SK-N-SH (cell line): ENCODE results near the gene TRIM65. TPM values are rescaled to one million over a fixed set of nuclear protein-coding genes. Genes with fewer than 3 reads are reported as not detected.
A peak's percentile ranks its signal among the peaks of the same experiment; 100 is the strongest.

ENCODE experiments used
- CTCF ChIA-PET: fragments of 300-600, 350-600 bp; formaldehyde crosslinking; extraction: SDS; loops from one replicate; lab custom pipeline; 2021; lab: Yijun Ruan, JAX
- POLR2A ChIA-PET: fragments of 350-600 bp; sonication (Branson Sonifier 250); formaldehyde crosslinking; extraction: SDS; loops from one replicate; lab custom pipeline; 2020; ENCODE audit warnings: antibody characterized with exemption, inconsistent platforms; lab: Yijun Ruan, JAX
- DNase-seq: peaks from one replicate; pipeline ENCODE4 v3.0.0; 2012
- H2AFZ ChIP-seq: fragments of 200-600 bp; sonication (generic); 2 replicates; pipeline ENCODE4 v1.8.1; 2016; ENCODE audit warnings: antibody characterized with exemption, mild to moderate bottlenecking, low read depth
- H3F3A ChIP-seq: fragments of 200-600 bp; sonication (generic); replicated peaks from 2 replicates; pipeline ENCODE3; 2016; ENCODE audit warnings: antibody characterized with exemption, mild to moderate bottlenecking; ENCODE audit not compliant: insufficient read depth
- H3K27ac ChIP-seq, 2 experiments: fragments of 200-500 bp in 1 of 2; fragments of 200-600 bp in 1 of 2; sonication (Bioruptor generic) in 1 of 2; sonication (generic), shearing (Covaris generic) in 1 of 2; 2 replicates each; pipeline versions ENCODE4 v1.5.1 to v1.6.1; 2014 to 2016; ENCODE audit warnings: low read depth in 2 of 2, inconsistent platforms in 1 of 2, low read length in 1 of 2, mild to moderate bottlenecking in 1 of 2, mixed read lengths in 1 of 2
- H3K27me3 ChIP-seq: fragments of 200-600 bp; sonication (generic), shearing (Covaris generic); 2 replicates; pipeline ENCODE4 v1.6.1; 2016; ENCODE audit warnings: mixed run types; ENCODE audit not compliant: insufficient read depth
- H3K36me3 ChIP-seq, 2 experiments: fragments of 200-500 bp in 1 of 2; fragments of 200-600 bp in 1 of 2; sonication (Bioruptor generic) in 1 of 2; sonication (generic) in 1 of 2; replicated peaks in 1 of 2; 2 replicates each; pipeline versions ENCODE3 to v1.5.1; 2014 to 2016; ENCODE audit warnings: low read length in 1 of 2, mild to moderate bottlenecking in 1 of 2; ENCODE audit not compliant: insufficient read depth in 2 of 2, control insufficient read depth in 1 of 2
- H3K4me1 ChIP-seq, 2 experiments: fragments of 200-500 bp in 1 of 2; fragments of 200-600 bp in 1 of 2; sonication (Bioruptor generic) in 1 of 2; sonication (generic), shearing (Covaris generic) in 1 of 2; 2 replicates each; pipeline versions ENCODE4 v1.5.1 to v1.6.1; 2014 to 2016; ENCODE audit warnings: low read depth in 1 of 2, low read length in 1 of 2, mixed run types in 1 of 2; ENCODE audit not compliant: insufficient read depth in 2 of 2, control insufficient read depth in 1 of 2
- H3K4me2 ChIP-seq: fragments of 200-600 bp; sonication (generic), shearing (Covaris generic); 2 replicates; pipeline ENCODE4 v1.6.1; 2017; ENCODE audit warnings: mixed run types
- H3K4me3 ChIP-seq, 2 experiments: fragments of 200-500 bp in 1 of 2; fragments of 200-600 bp in 1 of 2; sonication (Bioruptor generic) in 1 of 2; sonication (generic), shearing (Covaris generic) in 1 of 2; 2 replicates each; pipeline versions ENCODE4 v1.5.1 to v1.8.1; 2014 to 2016; ENCODE audit warnings: low read depth in 2 of 2, inconsistent platforms in 1 of 2, low read length in 1 of 2, mild to moderate bottlenecking in 1 of 2, mixed read lengths in 1 of 2, moderate library complexity in 1 of 2
- H3K79me2 ChIP-seq: fragments of 200-600 bp; sonication (generic); 2 replicates; pipeline ENCODE4 v1.8.1; 2017; ENCODE audit warnings: mild to moderate bottlenecking; ENCODE audit not compliant: insufficient read depth
- H3K9ac ChIP-seq: fragments of 200-600 bp; sonication (generic); 2 replicates; pipeline ENCODE4 v1.6.1; 2017; ENCODE audit warnings: mixed run types
- H3K9me2 ChIP-seq: fragments of 200-600 bp; sonication (generic); 2 replicates; pipeline ENCODE4 v1.6.1; 2017; ENCODE audit warnings: mixed run types
- H3K9me3 ChIP-seq: fragments of 200-600 bp; sonication (generic); 2 replicates; pipeline ENCODE4 v1.6.1; 2017; ENCODE audit warnings: mixed run types, mild to moderate bottlenecking, moderate library complexity
- H4K20me1 ChIP-seq: fragments of 200-600 bp; sonication (generic); 2 replicates; pipeline ENCODE4 v1.6.1; 2017; ENCODE audit warnings: mild to moderate bottlenecking, mixed run types; ENCODE audit not compliant: insufficient read depth
- CHD2 ChIP-seq: fragments of 150-350 bp; IDR thresholded peaks from 2 replicates; pipeline ENCODE4 v1.6.1; 2018; ENCODE audit warnings: low read length; ENCODE audit not compliant: partially characterized antibody
- ELF1 ChIP-seq: IDR thresholded peaks from 2 replicates; pipeline ENCODE4 v1.4.0; 2012
- EZH2phosphoT487 ChIP-seq: fragments of 200-600 bp; sonication (generic); IDR thresholded peaks from 2 replicates; pipeline ENCODE4 v1.6.1; 2017; ENCODE audit warnings: low read depth, mixed run types, mild to moderate bottlenecking, antibody characterized with exemption, moderate library complexity, borderline replicate concordance
- FOSL2 ChIP-seq: IDR thresholded peaks from 2 replicates; pipeline ENCODE4 v1.4.0; 2012; ENCODE audit warnings: low read depth, mild to moderate bottlenecking, moderate library complexity, borderline replicate concordance
- GATA2 ChIP-seq: sonication (generic); formaldehyde crosslinking; IDR thresholded peaks from 2 replicates; pipeline ENCODE4 v1.5.0; 2020; ENCODE audit warnings: mild to moderate bottlenecking, missing genetic modification reagents
- JUND ChIP-seq: IDR thresholded peaks from 2 replicates; pipeline ENCODE4 v1.4.0; 2012
- MAX ChIP-seq: IDR thresholded peaks from 2 replicates; pipeline ENCODE4 v1.4.0; 2012; ENCODE audit warnings: low read depth
- NRF1 ChIP-seq: IDR thresholded peaks from 2 replicates; pipeline ENCODE4 v1.6.1; 2012; ENCODE audit warnings: low read depth, mild to moderate bottlenecking, low read length
- POLR2AphosphoS5 ChIP-seq: IDR thresholded peaks from 2 replicates; pipeline ENCODE4 v1.6.1; 2012; ENCODE audit warnings: low read depth, low read length
- RAD21 ChIP-seq: IDR thresholded peaks from 2 replicates; pipeline ENCODE4 v1.6.1; 2012; ENCODE audit warnings: mild to moderate bottlenecking, low read length
- SIN3A ChIP-seq: IDR thresholded peaks from 2 replicates; pipeline ENCODE4 v1.6.1; 2012; ENCODE audit warnings: low read depth, mild to moderate bottlenecking, low read length, moderate library complexity, borderline replicate concordance
- SMC3 ChIP-seq: IDR thresholded peaks from 2 replicates; pipeline ENCODE4 v1.6.1; 2012; ENCODE audit warnings: low read depth, low read length, improper control_type of control experiment
- TAF1 ChIP-seq: IDR thresholded peaks from 2 replicates; pipeline ENCODE4 v1.6.1; 2012; ENCODE audit warnings: low read depth, mild to moderate bottlenecking, low read length, moderate library complexity, borderline replicate concordance
- TCF12 ChIP-seq: IDR thresholded peaks from 2 replicates; pipeline ENCODE4 v1.4.0; 2012
- USF2 ChIP-seq: fragments of 150-350 bp; IDR thresholded peaks from 2 replicates; pipeline ENCODE4 v1.6.1; 2017; ENCODE audit warnings: antibody characterized with exemption, low read length, low read depth, borderline replicate concordance
- YY1 ChIP-seq: IDR thresholded peaks from 2 replicates; pipeline ENCODE4 v1.4.0; 2012; ENCODE audit warnings: low read depth, mild to moderate bottlenecking
- WGBS: methylation state at CpG from one replicate; pipeline ENCODE4 v1.1.6; 2017; ENCODE audit warnings: low lambda C conversion rate; 5-methylcytosine and 5-hydroxymethylcytosine counted together
- polyA plus RNA-seq, 3 experiments: library from polyadenylated mRNA; depleted of rRNA; stranded (reverse); fragments of >200 nt; gene quantifications; 2 replicates each; pipeline ENCODE4 v1.2.3, GENCODE V29; 2012
- TF ChIP-seq, protein P1 (sequence below): fragments of 200-600 bp; sonication (generic); IDR thresholded peaks from 2 replicates; pipeline ENCODE4 v1.6.1; 2017; ENCODE audit warnings: antibody characterized with exemption, mild to moderate bottlenecking, moderate library complexity

TRIM65 gene
- polyA plus RNA-seq, 1 of the 3 experiments (the other 2 are of a cell fraction): 13.1 TPM

DNA sequence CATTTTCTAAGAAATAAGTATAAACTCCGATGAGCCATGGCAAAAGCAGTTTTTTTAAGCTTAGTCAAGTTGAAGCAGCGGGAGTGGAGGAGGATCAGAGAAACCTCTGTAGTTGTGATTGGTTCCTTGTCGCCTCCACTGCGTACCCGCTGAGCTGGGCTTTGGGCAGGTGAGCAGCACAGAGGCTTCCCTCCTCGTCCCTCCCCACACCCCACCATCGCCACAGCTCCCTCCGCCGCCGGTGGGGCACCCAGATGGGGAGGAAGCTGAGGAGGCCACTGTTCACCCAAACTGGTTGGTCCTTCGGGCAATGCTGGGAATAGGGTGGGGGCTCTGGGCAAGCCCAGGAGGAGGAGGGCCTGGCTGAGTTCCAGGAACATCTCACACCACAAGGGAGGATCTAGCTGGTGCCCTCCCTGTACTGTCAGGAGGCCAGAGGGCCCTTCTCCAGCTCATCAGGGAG, 13.1 kb upstream of the TRIM65 start:
- Histone ChIP-seq H3K79me2 (peaks cover 4% of the 10 kb centered on the region; the same call in 1 of the 2 replicates), H3K27ac (0 out of 4 replicates have a peak overlapping the region, but pooled peaks of 1 of the 2 experiments have one; percentile 5), H4K20me1 (no peaks in the 10 kb centered on the region), H3K9ac (no peak overlapping the region), H3K36me3 (peaks cover 4 to 8% of the 10 kb centered on the region in 2 experiments), H3K9me2 (no peaks in the 10 kb centered on the region), H2AFZ (no peak overlapping the region), H3K4me1 (peaks cover 0 to 18% of the 10 kb centered on the region in 2 experiments; a peak in 1 of 4 replicates), H3K9me3 (no peaks in the 10 kb centered on the region), H3K4me3 (no peak overlapping the region), H3K4me2 (no peak overlapping the region), H3F3A (peaks cover 7% of the 10 kb centered on the region), H3K27me3 (no peaks in the 10 kb centered on the region)
- POLR2A ChIA-PET: interaction anchor here (0.6 to 1.3 kb wide), 5 partner anchors 16 to 130 kb away, joined by 3 to 4 read pairs (median 3); partner anchors contain the start of genes ACOX1 and WBP2
- 86% methylated on average over 11 of the region's 11 CpGs for WGBS
- DNase-seq: peak; percentile 63
- CTCF ChIA-PET: interaction anchor here (0.9 to 4.4 kb wide), 19 partner anchors 9 to 389 kb away, joined by 3 to 27 read pairs (median 5); partner anchors contain the start of genes CDK3, SMIM5, TRIM65 and WBP2
- TF ChIP-seq TCF12 (no peak), POLR2AphosphoS5 (no peak), GATA2 (CRISPR knock-in tag) (no peak), SMC3 (no peak), MAX (no peak), TAF1 (no peak), EZH2phosphoT487 (no peak), NRF1 (no peak), SIN3A (no peak), YY1 (no peak), RAD21 (no peak), FOSL2 (no peak)
- TF ChIP-seq, protein P1, sequence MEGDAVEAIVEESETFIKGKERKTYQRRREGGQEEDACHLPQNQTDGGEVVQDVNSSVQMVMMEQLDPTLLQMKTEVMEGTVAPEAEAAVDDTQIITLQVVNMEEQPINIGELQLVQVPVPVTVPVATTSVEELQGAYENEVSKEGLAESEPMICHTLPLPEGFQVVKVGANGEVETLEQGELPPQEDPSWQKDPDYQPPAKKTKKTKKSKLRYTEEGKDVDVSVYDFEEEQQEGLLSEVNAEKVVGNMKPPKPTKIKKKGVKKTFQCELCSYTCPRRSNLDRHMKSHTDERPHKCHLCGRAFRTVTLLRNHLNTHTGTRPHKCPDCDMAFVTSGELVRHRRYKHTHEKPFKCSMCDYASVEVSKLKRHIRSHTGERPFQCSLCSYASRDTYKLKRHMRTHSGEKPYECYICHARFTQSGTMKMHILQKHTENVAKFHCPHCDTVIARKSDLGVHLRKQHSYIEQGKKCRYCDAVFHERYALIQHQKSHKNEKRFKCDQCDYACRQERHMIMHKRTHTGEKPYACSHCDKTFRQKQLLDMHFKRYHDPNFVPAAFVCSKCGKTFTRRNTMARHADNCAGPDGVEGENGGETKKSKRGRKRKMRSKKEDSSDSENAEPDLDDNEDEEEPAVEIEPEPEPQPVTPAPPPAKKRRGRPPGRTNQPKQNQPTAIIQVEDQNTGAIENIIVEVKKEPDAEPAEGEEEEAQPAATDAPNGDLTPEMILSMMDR: no peak

DNA sequence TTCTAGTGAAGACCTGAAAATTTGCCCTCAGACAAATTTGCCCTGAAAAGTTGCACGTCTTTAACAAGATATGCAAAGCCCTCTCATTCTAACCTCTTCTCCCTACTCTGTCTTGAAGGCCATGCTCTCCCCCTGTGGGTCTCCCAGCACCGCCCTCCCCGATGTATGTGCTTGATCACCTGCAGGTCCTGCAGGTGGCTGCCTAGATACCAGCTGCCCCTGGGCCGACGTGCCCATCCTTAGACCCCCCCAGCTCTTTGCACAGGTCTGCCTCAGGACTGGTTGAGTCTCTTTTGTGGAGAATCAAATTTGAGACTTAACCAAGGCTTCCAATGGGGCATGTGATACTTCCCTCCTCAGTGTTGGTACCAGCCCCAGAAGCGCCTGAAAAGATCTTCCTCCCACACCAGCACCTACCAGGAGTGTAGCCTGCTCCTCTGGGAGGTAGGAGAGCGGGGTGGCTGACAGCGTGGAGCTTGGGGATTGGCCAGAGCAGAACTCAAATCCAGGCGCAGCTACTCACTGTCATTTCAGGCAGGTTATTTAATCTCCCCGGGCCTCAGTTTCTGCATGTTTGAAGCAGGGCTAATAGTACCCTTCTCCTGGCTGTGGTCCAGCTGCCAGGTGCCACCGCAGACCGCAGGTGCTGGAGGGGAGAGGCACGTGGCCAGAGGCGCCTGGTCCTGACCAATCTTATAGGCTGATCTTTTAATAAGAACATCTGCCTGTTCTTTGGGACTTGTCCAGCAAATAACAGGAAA, 12.5 kb upstream of the TRIM65 start:
- peaks cover 7% of the 10 kb centered on the region; the same call in 1 of the 2 replicates for H3K79me2 ChIP-seq
- H4K20me1 ChIP-seq: no peaks in the 10 kb centered on the region
- H3K4me3 ChIP-seq: no peak overlapping the region
- no peak overlapping the region for H3K27ac ChIP-seq
- 87% methylated on average over 14 of the region's 14 CpGs for WGBS
- peaks cover 0 to 18% of the 10 kb centered on the region in 2 experiments; a peak in 1 of 4 replicates for H3K4me1 ChIP-seq
- ChIA-PET CTCF (interaction anchor here (1.0 to 4.4 kb wide), 17 partner anchors 9 to 370 kb away, joined by 3 to 27 read pairs (median 7); partner anchors contain the start of genes CDK3, SMIM5, TRIM65 and WBP2), POLR2A (interaction anchor here (0.6 to 1.3 kb wide), 4 partner anchors 17 to 129 kb away, joined by 3 to 4 read pairs (median 3); partner anchors contain the start of genes ACOX1 and WBP2)
- no peak for DNase-seq
- no peaks in the 10 kb centered on the region for H3K9me2 ChIP-seq
- peaks cover 1 to 5% of the 10 kb centered on the region in 2 experiments for H3K36me3 ChIP-seq
- H3K9ac ChIP-seq: no peak overlapping the region
- peaks cover 7% of the 10 kb centered on the region for H3F3A ChIP-seq
- no peaks in the 10 kb centered on the region for H3K27me3 ChIP-seq
- TF ChIP-seq, protein P1: no peak
- TF ChIP-seq MAX (no peak), CHD2 (no peak), GATA2 (CRISPR knock-in tag) (no peak), FOSL2 (no peak), USF2 (no peak), ELF1 (no peak), JUND (no peak)
- no peaks in the 10 kb centered on the region for H3K9me3 ChIP-seq
- H3K4me2 ChIP-seq: no peak overlapping the region
- no peak overlapping the region for H2AFZ ChIP-seq
